ENCODE data around the gene FGFBP1. TPM values are rescaled to one million over a fixed set of nuclear protein-coding genes. Genes with fewer than 3 reads are reported as not detected.

Gene FGFBP1
- total RNA-seq, 4 donors from 2014 or later: 4.0 to 9.3 (median 7.9) TPM; not detected in 1

DNA sequence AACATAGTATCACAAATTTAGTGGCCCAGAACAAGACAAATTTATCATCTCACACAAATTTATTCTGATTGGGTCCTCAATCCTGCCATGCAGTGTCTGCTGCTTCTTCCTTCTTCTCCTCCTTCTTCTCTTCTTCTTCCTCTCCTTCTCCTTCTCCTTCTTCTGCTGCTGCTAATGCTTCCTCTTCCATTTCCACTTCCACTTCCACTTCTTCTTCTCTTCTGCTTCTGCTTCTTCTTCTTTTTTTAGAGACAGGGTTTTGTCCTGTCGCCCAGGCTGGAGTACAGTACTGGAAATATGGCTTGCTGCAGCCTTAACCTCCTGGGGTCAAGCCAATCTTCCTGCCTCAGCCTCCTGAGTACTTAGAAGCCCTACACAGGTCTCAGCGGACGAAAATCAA, 37.5 kb downstream of the FGFBP1 start:
- DNase-seq: no peak
- Histone ChIP-seq H3K4me1 (peaks cover 0 to 8% (median 0%) of the 10 kb centered on the region in 4 donors), H3K27me3 (no peaks in the 10 kb centered on the region), H3K36me3 (no peaks in the 10 kb centered on the region), H3K9me3 (no peaks in the 10 kb centered on the region), H3K27ac (no peak overlapping the region), H3K4me3 (no peak overlapping the region)
- no peak for TF ChIP-seq CTCF (IDR thresholded peaks at IDR 0.05)
- TF ChIP-seq POLR2A (IDR thresholded peaks at IDR 0.05): no peak

GRCh38 chr4:15899511-15899910, 39.0 kb downstream of the FGFBP1 start:
- no peak for TF ChIP-seq POLR2A (IDR thresholded peaks at IDR 0.05)
- no peak for TF ChIP-seq CTCF (IDR thresholded peaks at IDR 0.05)
- no peaks in the 10 kb centered on the region for H3K4me1 ChIP-seq

GRCh38 chr4:15898902-15899301, 39.6 kb downstream of the FGFBP1 start:
- no peaks in the 10 kb centered on the region for H3K4me1 ChIP-seq
- H3K4me3 ChIP-seq: no peak overlapping the region
- no peaks in the 10 kb centered on the region for H3K27me3 ChIP-seq
- no peak for DNase-seq
- H3K9me3 ChIP-seq: no peaks in the 10 kb centered on the region
- TF ChIP-seq CTCF (IDR thresholded peaks at IDR 0.05): no peak
- TF ChIP-seq POLR2A (IDR thresholded peaks at IDR 0.05): no peak
- no peak overlapping the region for H3K27ac ChIP-seq
- no peaks in the 10 kb centered on the region for H3K36me3 ChIP-seq

More at GRCh38 chr4:15899511-15899910, 39.0 kb downstream of the FGFBP1 start:
- H3K27ac ChIP-seq: no peak overlapping the region
- H3K4me3 ChIP-seq: no peak overlapping the region
- H3K36me3 ChIP-seq: no peaks in the 10 kb centered on the region
- no peaks in the 10 kb centered on the region for H3K27me3 ChIP-seq
- H3K9me3 ChIP-seq: no peaks in the 10 kb centered on the region
- DNase-seq: no peak

GRCh38 chr4:15897577-15897976, 41.0 kb downstream of the FGFBP1 start:
- Histone ChIP-seq H3K36me3 (no peaks in the 10 kb centered on the region), H3K4me3 (no peak overlapping the region), H3K4me1 (no peaks in the 10 kb centered on the region), H3K9me3 (no peaks in the 10 kb centered on the region), H3K27ac (no peak overlapping the region), H3K27me3 (no peaks in the 10 kb centered on the region)
- no peak for DNase-seq
- no peak for TF ChIP-seq POLR2A (IDR thresholded peaks at IDR 0.05)

DNA sequence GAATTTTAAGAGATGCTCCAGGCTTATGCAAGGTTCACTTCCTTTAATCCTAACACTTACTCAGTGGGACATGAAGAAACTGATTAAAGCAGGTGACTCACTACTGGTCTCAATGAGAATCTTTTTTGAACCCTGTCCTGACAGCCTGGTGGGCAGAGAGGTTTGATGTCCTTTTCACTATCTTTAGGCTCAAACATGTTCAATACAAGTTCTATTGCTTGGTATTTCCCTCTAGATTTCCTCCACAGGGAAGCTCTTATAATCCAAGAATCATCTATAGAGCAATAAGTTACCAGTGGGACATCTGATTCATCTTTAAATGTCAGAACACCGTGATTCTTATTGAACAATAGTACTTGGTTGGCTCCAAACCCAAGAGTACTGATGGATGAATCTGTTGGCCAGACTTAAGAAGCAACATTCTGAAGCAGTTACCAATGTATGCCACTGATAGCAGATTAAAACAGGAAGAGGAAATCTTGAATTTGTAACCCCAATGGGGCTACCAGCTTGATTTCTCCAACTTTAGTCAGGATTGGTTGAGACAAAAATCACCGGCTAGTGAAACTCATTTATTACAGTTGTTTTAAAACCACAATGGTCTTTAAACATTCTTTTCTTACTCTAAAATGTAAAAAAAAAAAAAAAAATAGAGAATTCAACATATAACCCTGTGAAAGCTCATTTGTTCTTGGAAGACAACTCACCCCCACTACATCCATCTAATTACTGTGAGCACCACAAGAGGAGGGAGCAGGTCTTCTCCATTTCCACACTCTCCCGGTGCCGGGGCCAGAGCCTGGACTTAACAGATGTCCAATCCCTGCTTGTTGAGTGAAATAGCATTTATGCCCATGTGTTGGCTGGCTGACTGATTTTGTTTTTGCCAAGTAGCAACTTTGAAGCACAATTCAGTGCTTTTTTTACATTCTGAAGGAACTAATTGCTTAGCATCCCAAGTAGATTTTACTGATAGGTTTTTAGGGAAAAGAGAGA, 43.3 kb downstream of the FGFBP1 start:
- DNase-seq: no peak
- Histone ChIP-seq H3K4me3 (no peak overlapping the region), H3K27me3 (no peaks in the 10 kb centered on the region), H3K9me3 (no peaks in the 10 kb centered on the region), H3K36me3 (no peaks in the 10 kb centered on the region), H3K27ac (no peak overlapping the region), H3K4me1 (no peaks in the 10 kb centered on the region)
- TF ChIP-seq CTCF (IDR thresholded peaks at IDR 0.05): no peak
- no peak for TF ChIP-seq POLR2A (IDR thresholded peaks at IDR 0.05)

DNA sequence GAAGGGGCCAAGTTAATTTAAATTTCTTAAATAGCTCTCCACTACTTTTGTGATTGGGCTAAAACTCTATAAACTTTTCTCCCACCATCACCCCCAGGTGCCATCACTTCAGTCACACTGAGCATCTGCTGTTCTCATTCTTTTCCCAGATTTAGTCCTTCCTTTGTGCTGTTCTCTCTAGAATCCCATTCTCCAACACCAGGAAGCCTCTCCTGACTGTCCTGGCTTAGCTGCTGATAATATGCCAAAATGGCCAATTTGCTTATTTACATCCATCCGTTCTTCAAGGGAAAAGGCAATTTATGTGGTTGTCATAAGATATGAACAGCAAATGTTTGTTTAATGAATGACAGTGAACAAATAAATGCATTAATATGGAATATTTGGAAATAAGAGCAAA, 44.1 kb downstream of the FGFBP1 start:
- no peak for TF ChIP-seq POLR2A (IDR thresholded peaks at IDR 0.05)
- TF ChIP-seq CTCF (IDR thresholded peaks at IDR 0.05): no peak
- Histone ChIP-seq H3K27ac (no peak overlapping the region), H3K4me1 (no peaks in the 10 kb centered on the region), H3K27me3 (no peaks in the 10 kb centered on the region), H3K4me3 (no peak overlapping the region), H3K36me3 (no peaks in the 10 kb centered on the region), H3K9me3 (no peaks in the 10 kb centered on the region)
- no peak for DNase-seq
